ENCODE data around the gene IL1R2.

DNA sequence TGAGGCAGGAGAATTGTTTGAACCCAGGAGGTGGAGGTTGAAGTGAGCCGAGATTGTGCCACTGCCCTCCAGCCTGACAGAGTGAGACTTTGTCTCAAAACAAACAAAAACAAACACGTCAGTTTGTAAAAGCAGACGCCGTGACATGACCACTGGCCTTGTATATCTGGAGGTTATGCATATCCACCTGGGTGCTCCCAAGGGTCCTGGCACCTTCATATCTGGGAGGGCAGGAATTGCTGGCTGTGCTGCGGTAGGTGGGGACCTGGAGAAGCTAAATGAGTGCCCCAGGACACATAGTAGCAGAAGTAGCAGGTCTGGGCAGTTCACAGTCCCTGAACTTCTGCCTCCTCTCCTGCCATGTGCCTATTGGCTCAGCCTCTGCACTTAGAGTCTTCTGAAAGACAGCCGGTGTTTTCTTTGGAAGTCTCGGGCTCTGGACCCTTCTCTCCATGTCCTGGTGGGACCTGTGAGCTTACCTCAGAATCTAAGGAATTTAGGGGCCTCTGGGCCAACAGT is 30.9 kb upstream of the IL1R2 start:
- TF ChIP-seq, protein P1, sequence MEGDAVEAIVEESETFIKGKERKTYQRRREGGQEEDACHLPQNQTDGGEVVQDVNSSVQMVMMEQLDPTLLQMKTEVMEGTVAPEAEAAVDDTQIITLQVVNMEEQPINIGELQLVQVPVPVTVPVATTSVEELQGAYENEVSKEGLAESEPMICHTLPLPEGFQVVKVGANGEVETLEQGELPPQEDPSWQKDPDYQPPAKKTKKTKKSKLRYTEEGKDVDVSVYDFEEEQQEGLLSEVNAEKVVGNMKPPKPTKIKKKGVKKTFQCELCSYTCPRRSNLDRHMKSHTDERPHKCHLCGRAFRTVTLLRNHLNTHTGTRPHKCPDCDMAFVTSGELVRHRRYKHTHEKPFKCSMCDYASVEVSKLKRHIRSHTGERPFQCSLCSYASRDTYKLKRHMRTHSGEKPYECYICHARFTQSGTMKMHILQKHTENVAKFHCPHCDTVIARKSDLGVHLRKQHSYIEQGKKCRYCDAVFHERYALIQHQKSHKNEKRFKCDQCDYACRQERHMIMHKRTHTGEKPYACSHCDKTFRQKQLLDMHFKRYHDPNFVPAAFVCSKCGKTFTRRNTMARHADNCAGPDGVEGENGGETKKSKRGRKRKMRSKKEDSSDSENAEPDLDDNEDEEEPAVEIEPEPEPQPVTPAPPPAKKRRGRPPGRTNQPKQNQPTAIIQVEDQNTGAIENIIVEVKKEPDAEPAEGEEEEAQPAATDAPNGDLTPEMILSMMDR (IDR thresholded peaks at IDR 0.05): no peak
- TF ChIP-seq POLR2A (IDR thresholded peaks at IDR 0.05): no peak

All from testis (tissue), 2 donors.